Loucy (cell line): ENCODE data around the gene CACNA1B.

Experiments
- H2AFZ ChIP-seq: fragments of 200-600 bp; sonication (generic); 2 replicates; pipeline ENCODE4 v1.6.0; 2016; ENCODE audit warnings: antibody characterized with exemption, mild to moderate bottlenecking, low read length, moderate library complexity
- H3F3A ChIP-seq: fragments of 200-600 bp; 2 replicates; pipeline ENCODE4 v1.6.0; 2016; ENCODE audit warnings: antibody characterized with exemption, low read depth, mild to moderate bottlenecking
- H3K27me3 ChIP-seq: fragments of 200-600 bp; sonication (generic); 2 replicates; pipeline ENCODE4 v1.6.1; 2014; ENCODE audit warnings: low read length, mild to moderate bottlenecking; ENCODE audit not compliant: insufficient read depth, poor library complexity, severe bottlenecking
- H3K36me3 ChIP-seq: fragments of 200-600 bp; sonication (generic); 2 replicates; pipeline ENCODE4 v1.6.1; 2016; ENCODE audit warnings: low read length; ENCODE audit not compliant: insufficient read depth
- H3K4me1 ChIP-seq: fragments of 200-600 bp; sonication (generic); 2 replicates; pipeline ENCODE4 v1.5.1; 2014; ENCODE audit warnings: low read length, mild to moderate bottlenecking; ENCODE audit not compliant: insufficient read depth, poor library complexity, severe bottlenecking
- H3K4me2 ChIP-seq: fragments of 200-600 bp; sonication (generic); 2 replicates; pipeline ENCODE4 v1.6.0; 2014; ENCODE audit warnings: antibody characterized with exemption, low read length, low read depth, mild to moderate bottlenecking; ENCODE audit not compliant: poor library complexity, severe bottlenecking
- H3K4me3 ChIP-seq: fragments of 200-600 bp; sonication (generic); 2 replicates; pipeline ENCODE4 v1.5.1; 2014; ENCODE audit warnings: low read length, mild to moderate bottlenecking, mixed read lengths; ENCODE audit not compliant: poor library complexity, severe bottlenecking
- H3K79me2 ChIP-seq: fragments of 200-600 bp; sonication (generic); 2 replicates; pipeline ENCODE4 v1.6.1; 2014; ENCODE audit warnings: low read length; ENCODE audit not compliant: insufficient read depth
- H3K9ac ChIP-seq: fragments of 200-600 bp; sonication (generic); 2 replicates; pipeline ENCODE4 v1.6.0; 2014; ENCODE audit warnings: mild to moderate bottlenecking, low read depth, low read length, moderate library complexity; ENCODE audit not compliant: poor library complexity, severe bottlenecking
- H3K9me2 ChIP-seq: fragments of 200-600 bp; sonication (generic); replicated peaks from 2 replicates; pipeline ENCODE4 v1.6.1; 2016; ENCODE audit warnings: low read depth, low read length, mixed read lengths
- H3K9me3 ChIP-seq: fragments of 200-600 bp; sonication (generic); 2 replicates; pipeline ENCODE4 v1.6.1; 2014; ENCODE audit warnings: mild to moderate bottlenecking, antibody characterized with exemption, low read length, low read depth; ENCODE audit not compliant: insufficient read depth
- H4K20me1 ChIP-seq: fragments of 200-600 bp; sonication (generic); 2 replicates; pipeline ENCODE4 v1.6.0; 2014; ENCODE audit warnings: antibody characterized with exemption, low read length, mild to moderate bottlenecking; ENCODE audit not compliant: insufficient read depth, poor library complexity, severe bottlenecking
- EZH2phosphoT487 ChIP-seq: fragments of 200-600 bp; IDR thresholded peaks from 2 replicates; pipeline ENCODE4 v1.6.1; 2018; ENCODE audit warnings: antibody characterized with exemption, mild to moderate bottlenecking, moderate library complexity, borderline replicate concordance
- TF ChIP-seq, protein P1 (sequence below): fragments of 200-600 bp; sonication (generic); conservative IDR thresholded peaks from 2 replicates; pipeline ENCODE4 v1.5.1; 2014; ENCODE audit warnings: mild to moderate bottlenecking, antibody characterized with exemption, low read length

The CACNA1B gene

DNA sequence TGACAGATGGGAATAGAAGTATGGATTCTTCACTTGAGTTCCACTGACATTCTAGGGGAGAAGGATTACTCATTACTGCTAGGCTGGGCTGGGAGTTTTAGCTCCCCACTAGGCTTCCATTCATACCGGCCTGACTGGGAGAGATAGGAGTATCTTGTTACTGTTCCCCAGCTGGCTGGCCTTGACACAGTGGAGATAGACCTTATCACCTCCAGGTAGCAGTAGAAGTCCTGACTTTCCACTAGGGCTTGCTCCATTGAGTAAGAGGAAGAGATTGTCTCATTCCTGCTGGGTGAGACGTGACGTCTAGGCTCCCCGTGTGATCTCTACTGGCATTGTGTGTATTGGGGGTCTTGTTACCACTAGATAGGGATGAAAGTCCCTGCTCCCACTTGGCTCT lies 156.4 kb downstream of the CACNA1B start:
- no peaks in the 10 kb centered on the region for H3F3A ChIP-seq
- no peaks in the 10 kb centered on the region for H3K27me3 ChIP-seq

DNA sequence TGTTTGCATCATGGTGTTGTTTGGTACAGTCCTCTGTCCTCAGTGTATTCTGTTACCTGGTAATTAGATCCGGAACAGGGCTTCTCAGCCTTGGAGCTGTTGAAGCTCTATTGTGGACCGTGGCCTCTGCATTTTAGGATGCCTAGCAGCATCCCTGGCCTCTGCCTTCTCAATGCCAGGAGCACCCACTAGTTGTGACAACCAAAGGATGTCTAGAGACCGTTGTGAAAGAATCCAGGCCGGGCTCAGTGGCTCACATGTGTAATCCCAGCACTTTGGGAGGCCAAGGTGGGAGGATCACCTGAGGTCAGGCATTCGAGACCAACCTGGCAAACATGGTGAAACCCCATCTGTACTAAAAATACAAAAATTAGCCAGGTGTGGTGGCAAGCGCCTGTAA lies 159.6 kb downstream of the CACNA1B start:
- no peaks in the 10 kb centered on the region for H3K4me1 ChIP-seq
- H3K27me3 ChIP-seq, result no peaks in the 10 kb centered on the region
- TF ChIP-seq, protein P1, sequence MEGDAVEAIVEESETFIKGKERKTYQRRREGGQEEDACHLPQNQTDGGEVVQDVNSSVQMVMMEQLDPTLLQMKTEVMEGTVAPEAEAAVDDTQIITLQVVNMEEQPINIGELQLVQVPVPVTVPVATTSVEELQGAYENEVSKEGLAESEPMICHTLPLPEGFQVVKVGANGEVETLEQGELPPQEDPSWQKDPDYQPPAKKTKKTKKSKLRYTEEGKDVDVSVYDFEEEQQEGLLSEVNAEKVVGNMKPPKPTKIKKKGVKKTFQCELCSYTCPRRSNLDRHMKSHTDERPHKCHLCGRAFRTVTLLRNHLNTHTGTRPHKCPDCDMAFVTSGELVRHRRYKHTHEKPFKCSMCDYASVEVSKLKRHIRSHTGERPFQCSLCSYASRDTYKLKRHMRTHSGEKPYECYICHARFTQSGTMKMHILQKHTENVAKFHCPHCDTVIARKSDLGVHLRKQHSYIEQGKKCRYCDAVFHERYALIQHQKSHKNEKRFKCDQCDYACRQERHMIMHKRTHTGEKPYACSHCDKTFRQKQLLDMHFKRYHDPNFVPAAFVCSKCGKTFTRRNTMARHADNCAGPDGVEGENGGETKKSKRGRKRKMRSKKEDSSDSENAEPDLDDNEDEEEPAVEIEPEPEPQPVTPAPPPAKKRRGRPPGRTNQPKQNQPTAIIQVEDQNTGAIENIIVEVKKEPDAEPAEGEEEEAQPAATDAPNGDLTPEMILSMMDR, result no peak
- no peak for TF ChIP-seq EZH2phosphoT487

More for the DNA sequence above, 156.4 kb downstream of the CACNA1B start:
- Histone ChIP-seq H3K4me1 (no peaks in the 10 kb centered on the region), H3K36me3 (no peaks in the 10 kb centered on the region), H4K20me1 (no peaks in the 10 kb centered on the region), H3K79me2 (no peaks in the 10 kb centered on the region), H2AFZ (no peak overlapping the region), H3K4me2 (no peak overlapping the region), H3K4me3 (no peak overlapping the region), H3K9me3 (peaks cover 39% of the 10 kb centered on the region), H3K9me2 (no peaks in the 10 kb centered on the region), H3K9ac (no peak overlapping the region)
- TF ChIP-seq EZH2phosphoT487, result no peak
- TF ChIP-seq, protein P1, result no peak

DNA sequence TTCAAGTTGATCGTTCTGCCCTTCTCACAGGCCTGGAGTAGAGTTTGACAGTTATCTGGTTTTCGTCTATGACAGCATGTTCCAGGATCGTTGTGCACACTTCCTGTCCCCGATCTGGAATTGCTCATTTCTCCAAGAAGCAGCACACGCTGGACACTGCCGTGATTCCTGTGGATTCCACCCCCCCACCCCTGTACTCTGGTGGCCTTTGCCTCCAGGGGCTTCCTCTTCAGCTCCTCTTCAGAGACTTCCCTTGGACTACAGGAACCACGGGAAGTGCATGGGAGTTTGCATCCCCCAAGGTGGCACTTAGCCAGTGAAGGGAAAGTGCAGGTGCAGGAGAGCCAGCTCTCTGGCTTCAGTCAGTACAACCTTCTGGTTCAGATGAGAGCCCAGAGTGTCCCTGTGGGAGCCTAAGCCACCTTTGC lies 160.7 kb downstream of the CACNA1B start:
- peaks cover 28% of the 10 kb centered on the region; the same call in 1 of the 2 replicates for H3K9me3 ChIP-seq
- no peaks in the 10 kb centered on the region for H3K4me1 ChIP-seq
- no peak for TF ChIP-seq EZH2phosphoT487
- TF ChIP-seq, protein P1, result no peak
- H3K4me3 ChIP-seq, result no peak overlapping the region
- H4K20me1 ChIP-seq, result no peaks in the 10 kb centered on the region
- H3K27me3 ChIP-seq, result no peaks in the 10 kb centered on the region
- no peaks in the 10 kb centered on the region for H3F3A ChIP-seq
- no peak overlapping the region for H3K9ac ChIP-seq
- no peak overlapping the region for H2AFZ ChIP-seq
- H3K36me3 ChIP-seq, result no peaks in the 10 kb centered on the region
- H3K4me2 ChIP-seq, result no peak overlapping the region
- no peaks in the 10 kb centered on the region for H3K79me2 ChIP-seq
- H3K9me2 ChIP-seq, result no peaks in the 10 kb centered on the region

More for the DNA sequence above, 159.6 kb downstream of the CACNA1B start:
- Histone ChIP-seq H4K20me1 (no peaks in the 10 kb centered on the region), H3K79me2 (no peaks in the 10 kb centered on the region), H3K36me3 (no peaks in the 10 kb centered on the region), H3K9ac (no peak overlapping the region), H3K9me2 (no peaks in the 10 kb centered on the region), H3F3A (no peaks in the 10 kb centered on the region), H3K4me3 (no peak overlapping the region), H3K9me3 (peaks cover 40% of the 10 kb centered on the region), H3K4me2 (no peak overlapping the region), H2AFZ (no peak overlapping the region)
